Smooth muscle cell (in vitro differentiated cells): ENCODE results near the gene KDM3A. TPM values are rescaled to one million over a fixed set of nuclear protein-coding genes. Genes with fewer than 3 reads are reported as not detected.

ENCODE experiments used
- DNase-seq: peaks from one replicate; lab custom pipeline; 2025; ENCODE audit not compliant: unreplicated experiment; lab: John Stamatoyannopoulos, UW
- H2AFZ ChIP-seq: fragments of 200-600 bp; sonication (generic); 2 replicates; pipeline ENCODE4 v1.6.0; 2016; ENCODE audit warnings: antibody characterized with exemption, low read depth, mild to moderate bottlenecking
- H3F3A ChIP-seq: fragments of 200-600 bp; sonication (generic); 2 replicates; pipeline ENCODE4 v1.6.0; 2017; ENCODE audit warnings: antibody characterized with exemption, low read depth
- H3K27ac ChIP-seq: fragments of 200-600 bp; sonication (generic); 2 replicates; pipeline ENCODE4 v1.5.1; 2016; ENCODE audit warnings: low read depth, mild to moderate bottlenecking
- H3K27me3 ChIP-seq: fragments of 200-600 bp; sonication (generic); 2 replicates; pipeline ENCODE4 v1.6.1; 2016; ENCODE audit warnings: low read depth, mild to moderate bottlenecking
- H3K36me3 ChIP-seq: fragments of 200-600 bp; sonication (generic); 2 replicates; pipeline ENCODE4 v1.5.1; 2016; ENCODE audit warnings: low read depth
- H3K4me1 ChIP-seq: fragments of 200-600 bp; sonication (generic); 2 replicates; pipeline ENCODE4 v1.5.1; 2016; ENCODE audit warnings: low read depth
- H3K4me2 ChIP-seq: fragments of 200-600 bp; sonication (generic); 2 replicates; pipeline ENCODE4 v1.6.0; 2016; ENCODE audit warnings: mild to moderate bottlenecking
- H3K4me3 ChIP-seq: fragments of 200-600 bp; sonication (generic); 2 replicates; pipeline ENCODE4 v1.5.1; 2016; ENCODE audit warnings: mild to moderate bottlenecking
- H3K79me2 ChIP-seq: fragments of 200-600 bp; sonication (generic); 2 replicates; pipeline ENCODE4 v1.6.0; 2016; ENCODE audit warnings: low read depth, mild to moderate bottlenecking
- H3K9ac ChIP-seq: fragments of 200-600 bp; sonication (generic); 2 replicates; pipeline ENCODE4 v1.6.0; 2016; ENCODE audit warnings: low read depth
- H3K9me3 ChIP-seq: fragments of 200-600 bp; sonication (generic); replicated peaks from 2 replicates; pipeline ENCODE4 v1.5.1; 2016; ENCODE audit warnings: low read depth
- H4K20me1 ChIP-seq: fragments of 200-600 bp; sonication (generic); 2 replicates; pipeline ENCODE4 v1.6.0; 2016; ENCODE audit warnings: low read depth
- WGBS: methylation state at CpG from one replicate; pipeline ENCODE4 v1.1.7; 2016; ENCODE audit warnings: low lambda C conversion rate; 5-methylcytosine and 5-hydroxymethylcytosine counted together
- polyA plus RNA-seq: library from polyadenylated mRNA; unstranded; fragments of >200 nt; fragmentation: Nextera tagmentation; extraction: Ambion mirVana; gene quantifications from 2 replicates; pipeline ENCODE4 v1.2.1, GENCODE V29; 2016
- total RNA-seq: library from RNA; depleted of rRNA; stranded (reverse); fragments of >200 nt; gene quantifications from 2 replicates; pipeline ENCODE4 v1.2.3, GENCODE V29; 2014
- TF ChIP-seq, protein P1 (sequence below): fragments of 200-600 bp; sonication (generic); IDR thresholded peaks from 2 replicates; pipeline ENCODE4 v1.5.1; 2017; ENCODE audit warnings: borderline replicate concordance, mild to moderate bottlenecking, antibody characterized with exemption; ENCODE audit not compliant: insufficient read depth, poor library complexity, severe bottlenecking

KDM3A gene
- total and polyA plus RNA-seq, 2 experiments from 2014 or later = 19.6 to 57.5 TPM

DNA sequence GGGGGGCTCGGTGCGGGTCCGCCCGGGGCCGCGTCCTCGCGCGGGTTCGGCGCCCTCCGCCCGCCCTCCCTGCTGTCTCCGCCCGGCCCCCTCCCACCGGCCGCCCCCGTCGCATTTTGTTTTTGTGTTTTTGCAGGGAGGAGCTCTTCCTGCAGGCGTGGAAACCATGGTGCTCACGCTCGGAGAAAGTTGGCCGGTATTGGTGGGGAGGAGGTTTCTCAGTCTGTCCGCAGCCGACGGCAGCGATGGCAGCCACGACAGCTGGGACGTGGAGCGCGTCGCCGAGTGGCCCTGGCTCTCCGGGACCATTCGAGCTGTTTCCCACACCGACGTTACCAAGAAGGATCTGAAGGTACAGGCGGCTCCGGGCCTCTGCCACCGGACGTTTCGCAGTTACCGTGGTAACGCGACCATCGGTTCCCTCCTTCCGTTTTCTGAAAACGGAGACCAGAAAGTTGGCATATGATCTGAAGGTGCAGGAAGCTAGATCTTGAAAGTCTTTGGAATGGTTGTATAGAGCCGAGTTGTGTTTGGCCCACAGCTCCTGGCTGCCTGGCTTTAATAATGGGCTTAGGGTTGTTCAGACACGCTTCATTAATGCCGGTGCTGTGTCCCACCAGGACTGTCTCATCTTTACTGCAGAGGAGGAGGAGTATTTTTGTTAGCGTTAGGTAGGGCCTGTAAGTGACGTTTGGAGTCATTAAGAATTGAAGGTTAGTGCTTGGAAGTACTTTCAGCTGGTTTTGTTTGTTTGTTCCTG lies 891 bp downstream of the KDM3A start:
- peaks cover 47% of the 10 kb centered on the region for H3K79me2 ChIP-seq
- peak overlapping the region; percentile 54 for H2AFZ ChIP-seq
- H3K36me3 ChIP-seq = peaks cover 15% of the 10 kb centered on the region
- peaks cover 15% of the 10 kb centered on the region for H3K9me3 ChIP-seq
- H3K4me1 ChIP-seq = peaks cover 16% of the 10 kb centered on the region
- H3K27ac ChIP-seq = peak overlapping the region; percentile 100
- peak overlapping the region; percentile 95 for H3K4me2 ChIP-seq
- peak overlapping the region; percentile 94 for H3K9ac ChIP-seq
- TF ChIP-seq, protein P1, sequence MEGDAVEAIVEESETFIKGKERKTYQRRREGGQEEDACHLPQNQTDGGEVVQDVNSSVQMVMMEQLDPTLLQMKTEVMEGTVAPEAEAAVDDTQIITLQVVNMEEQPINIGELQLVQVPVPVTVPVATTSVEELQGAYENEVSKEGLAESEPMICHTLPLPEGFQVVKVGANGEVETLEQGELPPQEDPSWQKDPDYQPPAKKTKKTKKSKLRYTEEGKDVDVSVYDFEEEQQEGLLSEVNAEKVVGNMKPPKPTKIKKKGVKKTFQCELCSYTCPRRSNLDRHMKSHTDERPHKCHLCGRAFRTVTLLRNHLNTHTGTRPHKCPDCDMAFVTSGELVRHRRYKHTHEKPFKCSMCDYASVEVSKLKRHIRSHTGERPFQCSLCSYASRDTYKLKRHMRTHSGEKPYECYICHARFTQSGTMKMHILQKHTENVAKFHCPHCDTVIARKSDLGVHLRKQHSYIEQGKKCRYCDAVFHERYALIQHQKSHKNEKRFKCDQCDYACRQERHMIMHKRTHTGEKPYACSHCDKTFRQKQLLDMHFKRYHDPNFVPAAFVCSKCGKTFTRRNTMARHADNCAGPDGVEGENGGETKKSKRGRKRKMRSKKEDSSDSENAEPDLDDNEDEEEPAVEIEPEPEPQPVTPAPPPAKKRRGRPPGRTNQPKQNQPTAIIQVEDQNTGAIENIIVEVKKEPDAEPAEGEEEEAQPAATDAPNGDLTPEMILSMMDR = no peak
- peaks cover 13% of the 10 kb centered on the region for H3F3A ChIP-seq
- WGBS = under 1% methylated on average over 36 of the region's 53 CpGs
- no peaks in the 10 kb centered on the region for H3K27me3 ChIP-seq
- H3K4me3 ChIP-seq = peak overlapping the region; percentile 79
- peaks cover 52% of the 10 kb centered on the region for H4K20me1 ChIP-seq
- peak; percentile 30 for DNase-seq

DNA sequence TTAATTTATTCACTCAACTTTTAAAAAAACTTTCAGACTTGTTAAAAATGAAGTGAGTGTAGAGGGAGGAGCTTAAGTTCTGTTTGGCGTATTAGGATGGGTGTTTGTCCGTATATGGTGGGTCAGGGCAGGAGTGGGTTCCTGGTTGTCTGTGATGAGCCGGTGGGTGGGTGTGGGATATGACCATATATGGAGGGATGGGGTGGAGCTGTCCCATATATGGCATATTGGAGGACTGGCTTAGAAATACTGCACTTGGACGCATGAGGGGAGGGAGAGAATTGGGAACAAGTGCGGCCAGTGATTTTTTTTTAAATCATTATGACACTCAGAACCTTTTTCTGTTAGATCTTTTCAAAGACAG lies 1.5 kb downstream of the KDM3A start:
- H2AFZ ChIP-seq = peak overlapping the region; percentile 54
- DNase-seq = peak; percentile 9
- H3K79me2 ChIP-seq = peaks cover 53% of the 10 kb centered on the region
- peak overlapping the region; percentile 100 for H3K27ac ChIP-seq
- peaks cover 15% of the 10 kb centered on the region for H3K9me3 ChIP-seq
- H3K4me3 ChIP-seq = peak overlapping the region; percentile 79
- WGBS = 10% methylated on average over 5 of the region's 5 CpGs
- TF ChIP-seq, protein P1 = no peak
- peak overlapping the region; percentile 94 for H3K9ac ChIP-seq
- H3K4me2 ChIP-seq = peak overlapping the region; percentile 95
- peaks cover 13% of the 10 kb centered on the region for H3F3A ChIP-seq
- H3K4me1 ChIP-seq = peaks cover 16% of the 10 kb centered on the region
- H4K20me1 ChIP-seq = peaks cover 58% of the 10 kb centered on the region
- no peaks in the 10 kb centered on the region for H3K27me3 ChIP-seq
- peaks cover 13% of the 10 kb centered on the region for H3K36me3 ChIP-seq

DNA sequence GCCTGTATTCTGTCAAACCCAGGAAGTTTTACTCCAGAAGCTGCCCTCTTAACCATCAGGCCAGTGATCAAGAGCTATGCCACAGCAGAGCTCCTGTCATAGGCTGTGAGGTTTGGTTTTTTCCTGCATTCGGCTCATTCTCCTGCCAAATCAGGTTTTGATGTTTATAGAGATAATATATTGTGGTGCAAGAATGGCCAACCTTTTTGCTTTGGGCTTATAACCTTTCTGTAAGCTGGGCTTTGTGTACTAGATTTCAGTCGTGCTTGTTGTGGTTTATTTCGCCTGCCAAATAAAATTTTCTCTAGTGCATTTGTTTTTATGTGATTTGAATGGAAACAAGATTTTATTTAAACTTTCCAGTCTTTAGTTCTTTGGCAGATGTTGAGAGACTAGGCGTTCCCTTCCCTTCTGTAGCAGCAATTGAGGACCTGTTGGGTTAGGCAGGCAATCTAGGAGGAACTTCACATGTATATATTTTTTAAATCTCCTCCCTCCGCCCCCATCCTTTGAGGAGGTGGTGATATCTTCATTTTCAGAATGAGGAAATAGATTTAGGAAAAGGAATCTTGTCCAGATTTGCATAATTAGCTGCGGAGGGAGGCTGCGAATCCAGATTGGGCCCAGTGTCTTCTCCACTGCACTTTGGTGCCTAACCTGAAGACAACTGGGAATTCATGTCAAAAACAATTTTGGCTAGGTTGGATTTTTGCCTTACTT lies 2.6 kb downstream of the KDM3A start:
- peak overlapping the region; percentile 79 for H3K4me3 ChIP-seq
- no peak overlapping the region for H3K27ac ChIP-seq
- H2AFZ ChIP-seq = no peak overlapping the region
- peaks cover 69% of the 10 kb centered on the region for H4K20me1 ChIP-seq
- H3K79me2 ChIP-seq = peaks cover 65% of the 10 kb centered on the region
- peaks cover 12% of the 10 kb centered on the region for H3K36me3 ChIP-seq
- peaks cover 13% of the 10 kb centered on the region for H3F3A ChIP-seq
- H3K9ac ChIP-seq = no peak overlapping the region
- H3K9me3 ChIP-seq = peaks cover 13% of the 10 kb centered on the region
- 97% methylated on average over 7 of the region's 7 CpGs for WGBS
- no peaks in the 10 kb centered on the region for H3K27me3 ChIP-seq
- DNase-seq = no peak
- peaks cover 16% of the 10 kb centered on the region for H3K4me1 ChIP-seq
- TF ChIP-seq, protein P1 = no peak
- peak overlapping the region; percentile 95 for H3K4me2 ChIP-seq
